IMR-90 (cell line): ENCODE data around the gene PARK7. TPM values are rescaled to one million over a fixed set of nuclear protein-coding genes. Genes with fewer than 3 reads are reported as not detected.

Experiments used
- ATAC-seq: fragments of 200-7000 bp; cut with Tn5 transposase; 2 replicates; pipeline ENCODE4 v1.9.1; 2020; ENCODE audit warnings: low read depth, mild to moderate bottlenecking, moderate library complexity
- BruUV-seq: library from RNA; stranded (reverse); fragments of 400-500 nt; replicated peaks from 2 replicates; lab custom pipeline; 2021; lab: Mats Ljungman, UMichigan
- CTCF ChIA-PET: fragments of 300-600 bp; formaldehyde crosslinking; extraction: SDS; loops from one replicate; lab custom pipeline; 2021; ENCODE audit warnings: antibody characterized with exemption; lab: Yijun Ruan, JAX
- POLR2A ChIA-PET: fragments of 300-600 bp; sonication (Branson Sonifier 250); formaldehyde crosslinking; loops from one replicate; lab custom pipeline; 2022; ENCODE audit warnings: antibody characterized with exemption; ENCODE audit not compliant: unreplicated experiment; lab: Charles Lee
- DNase-seq: peaks from one replicate; pipeline ENCODE4 v3.0.0; 2013
- H2AFZ ChIP-seq: replicated peaks from 2 replicates; pipeline ENCODE3; 2013; ENCODE audit warnings: low read length, mild to moderate bottlenecking; ENCODE audit not compliant: poor library complexity
- H2AK5ac ChIP-seq: 2 replicates; pipeline ENCODE4 v1.6.1; 2013; ENCODE audit warnings: low read depth, low read length, inconsistent platforms
- H2AK9ac ChIP-seq: replicated peaks from 2 replicates; pipeline ENCODE3; 2013; ENCODE audit warnings: mild to moderate bottlenecking, low read depth, low read length, moderate library complexity; ENCODE audit not compliant: poor library complexity
- H2BK120ac ChIP-seq: 2 replicates; pipeline ENCODE4 v1.6.1; 2013; ENCODE audit warnings: low read depth, low read length, inconsistent platforms
- H2BK15ac ChIP-seq: 3 replicates; pipeline ENCODE4 v1.6.1; 2013; ENCODE audit warnings: low read depth, low read length, inconsistent platforms
- H2BK20ac ChIP-seq: 2 replicates; pipeline ENCODE4 v1.6.1; 2013; ENCODE audit warnings: low read depth, mild to moderate bottlenecking, inconsistent platforms, low read length, moderate library complexity
- H2BK5ac ChIP-seq: 2 replicates; pipeline ENCODE4 v1.6.1; 2013; ENCODE audit warnings: mild to moderate bottlenecking, low read depth, low read length, inconsistent platforms; ENCODE audit not compliant: poor library complexity, severe bottlenecking
- H3K14ac ChIP-seq: replicated peaks from 2 replicates; pipeline ENCODE4 v1.6.1; 2013; ENCODE audit warnings: low read depth, low read length, inconsistent platforms
- H3K18ac ChIP-seq: 2 replicates; pipeline ENCODE4 v1.6.1; 2013; ENCODE audit warnings: low read depth, low read length, control low read depth
- H3K23ac ChIP-seq: 2 replicates; pipeline ENCODE4 v1.6.1; 2013; ENCODE audit warnings: low read depth, low read length, inconsistent platforms
- H3K27ac ChIP-seq: 2 replicates; pipeline ENCODE4 v1.5.1; 2013; ENCODE audit warnings: mild to moderate bottlenecking, control low read depth, low read length; ENCODE audit not compliant: insufficient read depth
- H3K27me3 ChIP-seq: 2 replicates; pipeline ENCODE4 v1.6.1; 2013; ENCODE audit warnings: low read length; ENCODE audit not compliant: control insufficient read depth, insufficient read depth
- H3K36me3 ChIP-seq: 2 replicates; pipeline ENCODE4 v1.6.1; 2013; ENCODE audit warnings: low read length, mixed read lengths; ENCODE audit not compliant: control insufficient read depth, insufficient read depth
- H3K4ac ChIP-seq: 2 replicates; pipeline ENCODE4 v1.6.1; 2013; ENCODE audit warnings: low read depth, low read length, inconsistent platforms
- H3K4me1 ChIP-seq: 2 replicates; pipeline ENCODE4 v1.6.1; 2013; ENCODE audit warnings: low read length, mixed read lengths; ENCODE audit not compliant: control insufficient read depth, insufficient read depth
- H3K4me2 ChIP-seq: 2 replicates; pipeline ENCODE4 v1.6.1; 2013; ENCODE audit warnings: low read depth, mild to moderate bottlenecking, control low read depth, low read length, moderate library complexity
- H3K4me3 ChIP-seq: 2 replicates; pipeline ENCODE4 v1.5.1; 2013; ENCODE audit warnings: low read depth, mild to moderate bottlenecking, control low read depth, low read length, moderate library complexity; ENCODE audit not compliant: insufficient read depth
- H3K56ac ChIP-seq: 2 replicates; pipeline ENCODE4 v1.6.1; 2013; ENCODE audit warnings: low read length, inconsistent platforms; ENCODE audit not compliant: insufficient read depth; ENCODE audit errors: extremely low read depth
- H3K79me1 ChIP-seq, 2 experiments: 2 replicates each; pipeline ENCODE4 v1.6.1; 2013; ENCODE audit warnings: low read length in 2 of 2, inconsistent platforms in 1 of 2, low read depth in 1 of 2
- H3K9ac ChIP-seq: 2 replicates; pipeline ENCODE4 v1.6.1; 2013; ENCODE audit warnings: low read depth, low read length, control low read depth
- H3K9me1 ChIP-seq: 2 replicates; pipeline ENCODE4 v1.6.1; 2013; ENCODE audit warnings: low read length, inconsistent platforms; ENCODE audit not compliant: insufficient read depth
- H3K9me3 ChIP-seq: 2 replicates; pipeline ENCODE4 v1.6.1; 2013; ENCODE audit warnings: low read length; ENCODE audit not compliant: control insufficient read depth, insufficient read depth
- H4K20me1 ChIP-seq: 2 replicates; pipeline ENCODE4 v1.6.1; 2013; ENCODE audit warnings: low read length, inconsistent platforms; ENCODE audit not compliant: insufficient read depth
- H4K5ac ChIP-seq: 2 replicates; pipeline ENCODE4 v1.6.1; 2013; ENCODE audit warnings: mild to moderate bottlenecking, low read depth, low read length, control low read depth
- H4K8ac ChIP-seq, 2 experiments: 2 replicates each; pipeline ENCODE4 v1.6.1; 2013; ENCODE audit warnings: low read depth in 2 of 2, low read length in 2 of 2, control low read depth in 1 of 2, inconsistent platforms in 1 of 2
- H4K91ac ChIP-seq: 2 replicates; pipeline ENCODE4 v1.6.1; 2013; ENCODE audit warnings: low read depth, low read length, inconsistent platforms; ENCODE audit not compliant: insufficient read depth
- BHLHE40 ChIP-seq: fragments of 150-350 bp; IDR thresholded peaks from 2 replicates; pipeline ENCODE4 v1.6.1; 2016; ENCODE audit warnings: mild to moderate bottlenecking, low read depth, low read length
- CEBPB ChIP-seq: IDR thresholded peaks from 2 replicates; pipeline ENCODE4 v1.6.1; 2012; ENCODE audit warnings: low read depth, low read length, improper control_type of control experiment
- CTCF ChIP-seq: conservative IDR thresholded peaks from 2 replicates; pipeline ENCODE4 v1.5.1; 2012; ENCODE audit warnings: mild to moderate bottlenecking, low read depth, low read length, improper control_type of control experiment
- FOS ChIP-seq: fragments of 150-350 bp; IDR thresholded peaks from 2 replicates; pipeline ENCODE4 v1.6.1; 2016; ENCODE audit warnings: low read depth, low read length
- MAFK ChIP-seq: IDR thresholded peaks from 2 replicates; pipeline ENCODE4 v1.6.1; 2012; ENCODE audit warnings: low read depth, low read length, improper control_type of control experiment
- MAZ ChIP-seq: IDR thresholded peaks from 2 replicates; pipeline ENCODE4 v1.6.1; 2012; ENCODE audit warnings: low read depth, mild to moderate bottlenecking, low read length, improper control_type of control experiment, moderate library complexity, borderline replicate concordance
- MXI1 ChIP-seq: IDR thresholded peaks from 2 replicates; pipeline ENCODE4 v1.6.1; 2012; ENCODE audit warnings: low read depth, mild to moderate bottlenecking, low read length, moderate library complexity, borderline replicate concordance
- NFE2L2 ChIP-seq: fragments of 150-350 bp; IDR thresholded peaks from 2 replicates; pipeline ENCODE4 v1.6.1; 2016; ENCODE audit warnings: low read depth, mild to moderate bottlenecking, low read length
- POLR2A ChIP-seq: IDR thresholded peaks from 2 replicates; pipeline ENCODE4 v1.6.1; 2012; ENCODE audit warnings: mild to moderate bottlenecking, low read depth, low read length
- RAD21 ChIP-seq: IDR thresholded peaks from 2 replicates; pipeline ENCODE4 v1.6.1; 2012; ENCODE audit warnings: low read length, improper control_type of control experiment
- SMC3 ChIP-seq: fragments of 150-350 bp; IDR thresholded peaks from 2 replicates; pipeline ENCODE4 v1.6.1; 2016; ENCODE audit warnings: low read depth, mild to moderate bottlenecking, antibody characterized with exemption, low read length, moderate library complexity
- WGBS, 2 experiments: methylation state at CpG; one replicate each; pipeline versions ENCODE4 v1.1.5 to v1.1.7; 2013; ENCODE audit warnings: missing lambda C conversion rate in 2 of 2; ENCODE audit not compliant: insufficient read length in 1 of 2; ENCODE audit errors: extremely low coverage in 2 of 2; 5-methylcytosine and 5-hydroxymethylcytosine counted together
- dilution Hi-C: fragments of 300-500 bp; cut with HindIII; formaldehyde crosslinking; loops from one replicate; pipeline ENCODE4 v1.14.3; 2018; ENCODE audit warnings: low sequenced_read_pairs; ENCODE audit not compliant: unreplicated experiment
- in situ Hi-C: fragments of 300-500 bp; cut with MboI; formaldehyde crosslinking; loops from 3 replicates; pipeline ENCODE4 v1.14.3; 2019; ENCODE audit warnings: low sequenced_read_pairs, inconsistent platforms, mixed read lengths
- intact Hi-C: fragments of 100-400 bp; cut with micrococcal nuclease; formaldehyde crosslinking; loops from 2 replicates; pipeline ENCODE4 v1.10.0; 2022
- polyA plus RNA-seq, 3 experiments: library from polyadenylated mRNA; depleted of rRNA; stranded (reverse); fragments of >200 nt; gene quantifications; 2 replicates each; pipeline ENCODE4 v1.2.3, GENCODE V29; 2012; ENCODE audit warnings: low replicate concordance in 1 of 3
- total RNA-seq: library from RNA; depleted of rRNA; stranded (reverse); fragments of >200 nt; gene quantifications from 2 replicates; pipeline ENCODE4 v1.2.3, GENCODE V29; 2012
- TF ChIP-seq, protein P1 (sequence below): fragments of 150-350 bp; IDR thresholded peaks from 2 replicates; pipeline ENCODE4 v1.6.1; 2016; ENCODE audit warnings: low read depth, mild to moderate bottlenecking, low read length, moderate library complexity, borderline replicate concordance
- TF ChIP-seq, protein P2 (sequence below): fragments of 150-350 bp; IDR thresholded peaks from 2 replicates; pipeline ENCODE4 v1.6.1; 2017; ENCODE audit warnings: mild to moderate bottlenecking, antibody characterized with exemption, low read length, low read depth

The PARK7 gene
- total and polyA plus RNA-seq, 2 of the 4 experiments (the other 2 are of a cell fraction): 207 to 357 TPM

- Histone ChIP-seq H2BK20ac (peak overlapping the region; percentile 97), H2BK15ac (peak overlapping the region; percentile 99), H4K91ac (peak overlapping the region; percentile 99), H3K23ac (peak overlapping the region; percentile 100), H2AK5ac (peak overlapping the region; percentile 100), H3K79me1 (peaks cover 4 to 33% of the 10 kb centered on the region in 2 experiments; a peak in 2 of 4 replicates), H3K4me1 (peaks cover 14% of the 10 kb centered on the region), H3K9ac (peak overlapping the region; percentile 97), H3K18ac (peak overlapping the region; percentile 100), H3K4me2 (peak overlapping the region; percentile 100), H4K20me1 (peaks cover 42% of the 10 kb centered on the region), H2AK9ac (peak overlapping the region; percentile 98), H3K4ac (peak overlapping the region; percentile 100), H2BK5ac (peak overlapping the region; percentile 99), H3K27me3 (no peaks in the 10 kb centered on the region), H3K9me1 (peaks cover 8% of the 10 kb centered on the region), H2AFZ (peak overlapping the region; percentile 82), H2BK120ac (peak overlapping the region; percentile 99), H3K9me3 (no peaks in the 10 kb centered on the region), H3K36me3 (no peaks in the 10 kb centered on the region; the same call in 1 of the 2 replicates), H4K5ac (peak overlapping the region; percentile 100), H3K14ac (peak overlapping the region; percentile 99), H3K56ac (peak overlapping the region; percentile 74), H3K27ac (peak overlapping the region; percentile 95), H4K8ac (peak overlapping the region; percentile 93 to 95), H3K4me3 (peak overlapping the region; percentile 66)
- DNase-seq (peak; percentile 80), ATAC-seq (peak; percentile 21)
- intact Hi-C loops (loop anchor here (2.0 to 5.0 kb wide), 4 partner anchors 44 to 212 kb away; no protein-coding TSS in a partner anchor), in situ Hi-C loops (no loop called here), dilution Hi-C loops (no loop called here)
- BruUV-seq: no TSS peak
- WGBS, 2 experiments: 67% methylated on average over 14 of the region's 25 CpGs; no CpG with 5 or more reads in 1 of the 2 experiments
- CTCF ChIA-PET: interaction anchor here (0.7 to 1.3 kb wide), 2 partner anchors 12 to 288 kb away, joined by 3 to 4 read pairs; no protein-coding TSS in a partner anchor
- POLR2A ChIA-PET: interaction anchor here (0.5 to 0.9 kb wide), 5 partner anchors 50 to 287 kb away, joined by 3 to 18 read pairs (median 3); no protein-coding TSS in a partner anchor
- TF ChIP-seq SMC3 (no peak; the same call in 1 of the 2 replicates), MXI1 (no peak), BHLHE40 (peak; percentile 15; the same call in 1 of the 2 replicates), CEBPB (peak; percentile 95), FOS (peak; percentile 41; the same call in 1 of the 2 replicates), MAZ (peak; percentile 45; the same call in 1 of the 2 replicates), POLR2A (peak; percentile 65; the same call in 1 of the 2 replicates), NFE2L2 (no peak), CTCF (no peak), RAD21 (no peak), MAFK (no peak)
- TF ChIP-seq, protein P1, sequence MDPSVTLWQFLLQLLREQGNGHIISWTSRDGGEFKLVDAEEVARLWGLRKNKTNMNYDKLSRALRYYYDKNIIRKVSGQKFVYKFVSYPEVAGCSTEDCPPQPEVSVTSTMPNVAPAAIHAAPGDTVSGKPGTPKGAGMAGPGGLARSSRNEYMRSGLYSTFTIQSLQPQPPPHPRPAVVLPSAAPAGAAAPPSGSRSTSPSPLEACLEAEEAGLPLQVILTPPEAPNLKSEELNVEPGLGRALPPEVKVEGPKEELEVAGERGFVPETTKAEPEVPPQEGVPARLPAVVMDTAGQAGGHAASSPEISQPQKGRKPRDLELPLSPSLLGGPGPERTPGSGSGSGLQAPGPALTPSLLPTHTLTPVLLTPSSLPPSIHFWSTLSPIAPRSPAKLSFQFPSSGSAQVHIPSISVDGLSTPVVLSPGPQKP: no peak
- TF ChIP-seq, protein P2, sequence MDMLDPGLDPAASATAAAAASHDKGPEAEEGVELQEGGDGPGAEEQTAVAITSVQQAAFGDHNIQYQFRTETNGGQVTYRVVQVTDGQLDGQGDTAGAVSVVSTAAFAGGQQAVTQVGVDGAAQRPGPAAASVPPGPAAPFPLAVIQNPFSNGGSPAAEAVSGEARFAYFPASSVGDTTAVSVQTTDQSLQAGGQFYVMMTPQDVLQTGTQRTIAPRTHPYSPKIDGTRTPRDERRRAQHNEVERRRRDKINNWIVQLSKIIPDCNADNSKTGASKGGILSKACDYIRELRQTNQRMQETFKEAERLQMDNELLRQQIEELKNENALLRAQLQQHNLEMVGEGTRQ: no peak
These were observed 65.7 kb downstream of the PARK7 start for GRCh38 chr1:8026976-8027747.
